ENCODE measurements around the gene PRF1.
"Not testable (repeated sequence)": the region's sequence is repeated elsewhere in the genome, so short reads cannot be mapped to it uniquely, and the experiment has no call there.

DNA sequence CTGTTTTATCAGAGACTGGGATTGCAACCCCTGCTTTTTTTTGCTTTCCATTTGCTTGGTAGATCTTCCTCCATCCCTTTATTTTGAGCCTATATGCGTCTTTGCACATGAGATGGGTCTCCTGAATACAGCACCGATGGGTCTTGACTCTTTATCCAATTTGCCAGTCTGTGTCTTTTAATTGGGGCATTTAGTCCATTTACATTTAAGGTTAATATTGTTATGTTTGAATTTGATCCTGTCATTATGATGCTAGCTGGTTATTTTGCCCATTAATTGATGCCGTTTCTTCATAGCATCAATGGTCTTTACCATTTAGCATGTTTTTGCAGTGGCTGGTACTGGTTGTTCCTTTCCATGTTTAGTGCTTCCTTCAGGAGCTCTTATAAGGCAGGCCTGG, 40.7 kb upstream of the PRF1 start:
- TF ChIP-seq, protein P1, sequence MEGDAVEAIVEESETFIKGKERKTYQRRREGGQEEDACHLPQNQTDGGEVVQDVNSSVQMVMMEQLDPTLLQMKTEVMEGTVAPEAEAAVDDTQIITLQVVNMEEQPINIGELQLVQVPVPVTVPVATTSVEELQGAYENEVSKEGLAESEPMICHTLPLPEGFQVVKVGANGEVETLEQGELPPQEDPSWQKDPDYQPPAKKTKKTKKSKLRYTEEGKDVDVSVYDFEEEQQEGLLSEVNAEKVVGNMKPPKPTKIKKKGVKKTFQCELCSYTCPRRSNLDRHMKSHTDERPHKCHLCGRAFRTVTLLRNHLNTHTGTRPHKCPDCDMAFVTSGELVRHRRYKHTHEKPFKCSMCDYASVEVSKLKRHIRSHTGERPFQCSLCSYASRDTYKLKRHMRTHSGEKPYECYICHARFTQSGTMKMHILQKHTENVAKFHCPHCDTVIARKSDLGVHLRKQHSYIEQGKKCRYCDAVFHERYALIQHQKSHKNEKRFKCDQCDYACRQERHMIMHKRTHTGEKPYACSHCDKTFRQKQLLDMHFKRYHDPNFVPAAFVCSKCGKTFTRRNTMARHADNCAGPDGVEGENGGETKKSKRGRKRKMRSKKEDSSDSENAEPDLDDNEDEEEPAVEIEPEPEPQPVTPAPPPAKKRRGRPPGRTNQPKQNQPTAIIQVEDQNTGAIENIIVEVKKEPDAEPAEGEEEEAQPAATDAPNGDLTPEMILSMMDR (IDR thresholded peaks at IDR 0.05; ENCODE audit: insufficient read depth, low read length) = not testable (repeated sequence)
- TF ChIP-seq POLR2AphosphoS5 (IDR thresholded peaks at IDR 0.05; ENCODE audit: low read depth) = not testable (repeated sequence)
- TF ChIP-seq, protein P2, sequence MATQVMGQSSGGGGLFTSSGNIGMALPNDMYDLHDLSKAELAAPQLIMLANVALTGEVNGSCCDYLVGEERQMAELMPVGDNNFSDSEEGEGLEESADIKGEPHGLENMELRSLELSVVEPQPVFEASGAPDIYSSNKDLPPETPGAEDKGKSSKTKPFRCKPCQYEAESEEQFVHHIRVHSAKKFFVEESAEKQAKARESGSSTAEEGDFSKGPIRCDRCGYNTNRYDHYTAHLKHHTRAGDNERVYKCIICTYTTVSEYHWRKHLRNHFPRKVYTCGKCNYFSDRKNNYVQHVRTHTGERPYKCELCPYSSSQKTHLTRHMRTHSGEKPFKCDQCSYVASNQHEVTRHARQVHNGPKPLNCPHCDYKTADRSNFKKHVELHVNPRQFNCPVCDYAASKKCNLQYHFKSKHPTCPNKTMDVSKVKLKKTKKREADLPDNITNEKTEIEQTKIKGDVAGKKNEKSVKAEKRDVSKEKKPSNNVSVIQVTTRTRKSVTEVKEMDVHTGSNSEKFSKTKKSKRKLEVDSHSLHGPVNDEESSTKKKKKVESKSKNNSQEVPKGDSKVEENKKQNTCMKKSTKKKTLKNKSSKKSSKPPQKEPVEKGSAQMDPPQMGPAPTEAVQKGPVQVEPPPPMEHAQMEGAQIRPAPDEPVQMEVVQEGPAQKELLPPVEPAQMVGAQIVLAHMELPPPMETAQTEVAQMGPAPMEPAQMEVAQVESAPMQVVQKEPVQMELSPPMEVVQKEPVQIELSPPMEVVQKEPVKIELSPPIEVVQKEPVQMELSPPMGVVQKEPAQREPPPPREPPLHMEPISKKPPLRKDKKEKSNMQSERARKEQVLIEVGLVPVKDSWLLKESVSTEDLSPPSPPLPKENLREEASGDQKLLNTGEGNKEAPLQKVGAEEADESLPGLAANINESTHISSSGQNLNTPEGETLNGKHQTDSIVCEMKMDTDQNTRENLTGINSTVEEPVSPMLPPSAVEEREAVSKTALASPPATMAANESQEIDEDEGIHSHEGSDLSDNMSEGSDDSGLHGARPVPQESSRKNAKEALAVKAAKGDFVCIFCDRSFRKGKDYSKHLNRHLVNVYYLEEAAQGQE (IDR thresholded peaks at IDR 0.05; ENCODE audit: insufficient replicate concordance, low read depth) = not testable (repeated sequence)

Data from HL-60 (cell line).